Common myeloid progenitor, CD34-positive (primary cell): Measurements from ENCODE around the gene FBN1.

ENCODE experiments used
- CTCF ChIA-PET: fragments of 350-600 bp; sonication (Branson Sonifier 250); formaldehyde crosslinking; loops from one replicate; lab custom pipeline; 2021; ENCODE audit warnings: antibody characterized with exemption; lab: Charles Lee
- POLR2A ChIA-PET: fragments of 350-600 bp; sonication (Branson Sonifier 250); formaldehyde crosslinking; loops from one replicate; lab custom pipeline; 2021; ENCODE audit warnings: antibody characterized with exemption; lab: Charles Lee
- DNase-seq, 3 donors: peaks; one replicate each; pipeline versions ENCODE4 v3.0.0 to v3.0.0-alpha.2; 2013
- H3K27ac ChIP-seq, 2 experiments: 1 replicate in 1 of 2; 2 replicates in 1 of 2; pipeline ENCODE4 v1.7.0; 2013; ENCODE audit warnings: inconsistent platforms in 2 of 2, low read length in 2 of 2, mild to moderate bottlenecking in 2 of 2, low read depth in 1 of 2, moderate library complexity in 1 of 2; ENCODE audit not compliant: severe bottlenecking in 2 of 2, insufficient read depth in 1 of 2, poor library complexity in 1 of 2
- H3K27me3 ChIP-seq, 5 experiments: replicated peaks in 2 of 5; 1 replicate in 3 of 5; 2 replicates in 2 of 5; pipeline versions ENCODE4 v1.6.1 to v1.7.0; 2013; ENCODE audit warnings: low read length in 4 of 5, mild to moderate bottlenecking in 2 of 5, moderate library complexity in 2 of 5, inconsistent platforms in 1 of 5; ENCODE audit not compliant: insufficient read depth in 5 of 5, control insufficient read depth in 4 of 5
- H3K36me3 ChIP-seq, 4 experiments: 1 replicate in 2 of 4; 2 replicates in 2 of 4; pipeline versions ENCODE4 v1.6.1 to v1.7.0; 2013; ENCODE audit warnings: low read length in 3 of 4, control low read depth in 1 of 4, mild to moderate bottlenecking in 1 of 4; ENCODE audit not compliant: control insufficient read depth in 4 of 4, insufficient read depth in 4 of 4
- H3K4me1 ChIP-seq, 4 experiments: 1 replicate in 3 of 4; 2 replicates in 1 of 4; pipeline versions ENCODE4 v1.6.1 to v1.7.1; 2013; ENCODE audit warnings: low read length in 3 of 4, mild to moderate bottlenecking in 3 of 4, control low read depth in 1 of 4, inconsistent platforms in 1 of 4, moderate library complexity in 1 of 4; ENCODE audit not compliant: control insufficient read depth in 4 of 4, insufficient read depth in 4 of 4; ENCODE audit errors: control extremely low read depth in 1 of 4
- H3K4me3 ChIP-seq, 7 experiments: 1 replicate in 4 of 7; 2 replicates in 3 of 7; pipeline versions ENCODE4 v1.5.1 to v1.7.0; 2013; ENCODE audit warnings: mild to moderate bottlenecking in 7 of 7, low read length in 6 of 7, moderate library complexity in 6 of 7, inconsistent platforms in 2 of 7, low read depth in 2 of 7, control low read depth in 1 of 7; ENCODE audit not compliant: insufficient read depth in 4 of 7, control insufficient read depth in 1 of 7; ENCODE audit errors: extremely low read depth in 1 of 7
- H3K9me3 ChIP-seq, 5 experiments: 1 replicate in 4 of 5; 2 replicates in 1 of 5; pipeline versions ENCODE4 v1.6.1 to v1.7.1; 2013; ENCODE audit warnings: low read length in 4 of 5, mild to moderate bottlenecking in 2 of 5, inconsistent platforms in 1 of 5, low read depth in 1 of 5, moderate library complexity in 1 of 5; ENCODE audit not compliant: control insufficient read depth in 4 of 5, insufficient read depth in 2 of 5; ENCODE audit errors: control extremely low read depth in 1 of 5
- WGBS: methylation state at CpG from one replicate; pipeline ENCODE4 v1.1.5; 2013; ENCODE audit not compliant: insufficient coverage; 5-methylcytosine and 5-hydroxymethylcytosine counted together

Gene FBN1

DNA sequence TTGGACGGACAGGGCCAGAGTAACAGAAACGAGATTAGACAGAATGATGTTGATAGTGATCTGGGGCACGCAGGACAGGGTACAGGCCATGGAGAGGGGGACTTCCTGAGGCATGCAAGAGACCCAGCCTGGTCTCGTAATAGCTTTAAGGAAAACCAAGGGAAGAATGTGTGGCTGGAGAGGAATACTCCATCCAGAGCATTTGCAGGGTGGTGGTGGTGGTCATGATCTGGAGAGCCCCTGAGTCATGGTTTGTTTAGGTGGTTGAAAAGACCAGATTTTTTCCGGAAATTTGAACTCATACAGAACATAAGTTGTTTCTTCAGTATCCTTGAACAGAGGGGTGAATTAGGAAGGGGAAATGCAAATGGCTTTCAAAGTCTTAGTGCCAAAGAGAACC lies 175.8 kb downstream of the FBN1 start:
- no peaks in the 10 kb centered on the region for H3K4me1 ChIP-seq
- ChIA-PET CTCF (interaction anchor here (1.0 kb wide), 1 partner anchor 57 kb away, joined by 3 read pairs; no protein-coding TSS in a partner anchor), POLR2A (no interaction called here)
- DNase-seq = no peak
- WGBS = 96% methylated on average over 5 of the region's 5 CpGs
- H3K27me3 ChIP-seq = no peaks in the 10 kb centered on the region
- peaks cover 0 to 28% (median 18%) of the 10 kb centered on the region in 4 experiments for H3K36me3 ChIP-seq
- no peaks in the 10 kb centered on the region for H3K9me3 ChIP-seq
- H3K4me3 ChIP-seq = no peak overlapping the region
- no peak overlapping the region for H3K27ac ChIP-seq

DNA sequence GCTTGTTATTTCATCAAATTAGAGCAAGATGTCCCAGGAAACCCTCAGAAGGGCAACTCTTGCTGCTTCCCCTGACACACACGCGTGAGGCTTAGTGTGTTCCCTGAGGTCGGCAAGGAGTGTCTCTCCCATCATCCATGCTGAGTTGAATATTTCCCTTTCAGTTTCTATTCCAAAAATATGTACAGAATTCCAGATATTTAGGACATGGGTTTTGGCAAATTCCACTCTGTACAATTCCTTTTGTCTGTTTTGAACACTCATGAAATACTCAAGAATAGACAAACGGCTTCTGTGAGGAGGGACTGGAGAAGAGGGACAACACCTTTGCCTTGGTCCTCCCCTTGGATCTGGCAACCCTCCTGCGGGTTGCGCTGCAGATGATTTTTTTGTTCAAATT lies 176.2 kb downstream of the FBN1 start:
- CTCF ChIA-PET = no interaction called here
- H3K27me3 ChIP-seq = no peaks in the 10 kb centered on the region
- H3K4me1 ChIP-seq = no peaks in the 10 kb centered on the region
- 94% methylated on average over 6 of the region's 6 CpGs for WGBS
- no peak overlapping the region for H3K4me3 ChIP-seq
- POLR2A ChIA-PET = no interaction called here
- H3K27ac ChIP-seq = no peak overlapping the region
- no peak for DNase-seq
- H3K36me3 ChIP-seq = peaks cover 0 to 32% (median 20%) of the 10 kb centered on the region in 4 experiments
- H3K9me3 ChIP-seq = no peaks in the 10 kb centered on the region

DNA sequence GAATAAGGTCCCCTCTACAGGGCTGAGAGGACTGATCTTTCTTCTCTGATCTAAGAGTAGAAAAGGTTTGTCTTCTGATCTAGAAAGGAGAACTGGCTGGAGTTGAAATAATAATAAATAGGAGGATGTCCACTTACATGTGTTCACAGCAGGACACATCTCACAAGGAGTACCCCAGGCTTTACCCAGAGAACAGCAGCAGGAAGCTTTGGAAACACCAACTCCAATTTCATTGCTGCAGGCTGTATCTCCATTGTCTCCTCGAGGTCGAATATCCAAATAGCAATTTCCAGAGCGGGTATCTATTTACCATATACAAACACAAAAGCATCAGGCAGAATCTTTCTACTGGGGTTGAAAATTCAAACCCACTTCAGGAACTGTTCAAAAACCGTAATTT lies 177.7 kb downstream of the FBN1 start:
- Histone ChIP-seq H3K9me3 (no peaks in the 10 kb centered on the region), H3K4me1 (no peaks in the 10 kb centered on the region), H3K36me3 (peaks cover 0 to 39% (median 22%) of the 10 kb centered on the region in 4 experiments), H3K4me3 (no peak overlapping the region), H3K27me3 (no peaks in the 10 kb centered on the region), H3K27ac (no peak overlapping the region)
- WGBS = 100% methylated on average over 3 of the region's 4 CpGs
- ChIA-PET CTCF (no interaction called here), POLR2A (no interaction called here)
- no peak for DNase-seq

DNA sequence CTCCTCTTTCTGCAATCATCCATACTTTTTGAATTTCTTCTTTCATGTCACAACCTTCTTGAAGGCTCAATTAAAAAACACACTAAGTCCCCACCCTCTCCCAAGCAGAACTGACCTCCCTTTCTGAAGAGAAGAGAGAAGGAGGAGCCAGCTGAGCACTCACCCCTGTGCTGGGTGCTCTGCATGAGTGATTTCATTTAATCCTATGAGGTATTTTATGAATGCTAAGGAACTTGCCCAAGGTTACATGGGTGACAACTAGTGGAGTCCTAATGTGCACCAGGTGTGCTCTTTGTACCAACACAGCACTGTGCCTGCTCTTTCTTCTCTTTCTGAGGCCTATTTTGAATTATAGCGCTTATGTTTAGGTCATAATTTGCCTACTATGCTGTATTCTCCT lies 178.7 kb downstream of the FBN1 start:
- Histone ChIP-seq H3K27ac (no peak overlapping the region), H3K27me3 (no peaks in the 10 kb centered on the region), H3K4me3 (no peak overlapping the region), H3K4me1 (no peaks in the 10 kb centered on the region), H3K9me3 (no peaks in the 10 kb centered on the region), H3K36me3 (peaks cover 0 to 36% (median 17%) of the 10 kb centered on the region in 4 experiments)
- no CpG with 5 or more reads among the region's 1 CpG for WGBS
- POLR2A ChIA-PET = no interaction called here
- no peak for DNase-seq
- CTCF ChIA-PET = no interaction called here

DNA sequence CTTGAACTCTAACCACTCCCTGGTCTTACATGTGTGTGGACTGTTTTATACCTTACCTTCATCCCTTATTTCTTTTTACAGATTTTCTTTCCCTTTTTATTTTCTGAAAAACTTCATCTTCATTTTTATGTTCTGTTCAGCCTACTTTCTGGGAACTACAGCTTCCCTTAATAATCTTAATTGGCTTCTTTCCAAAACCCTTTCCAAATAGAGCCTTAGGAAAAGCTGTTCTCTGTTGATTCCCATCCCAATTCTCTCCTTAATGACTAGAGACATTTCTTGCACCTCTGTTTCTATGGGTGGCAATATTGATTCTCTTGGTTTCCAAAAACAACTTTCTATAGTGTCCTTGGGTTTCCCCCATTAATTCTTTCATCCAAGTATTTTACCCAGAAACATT lies 179.4 kb downstream of the FBN1 start:
- H3K27me3 ChIP-seq = no peaks in the 10 kb centered on the region
- ChIA-PET CTCF (no interaction called here), POLR2A (no interaction called here)
- H3K4me1 ChIP-seq = no peaks in the 10 kb centered on the region
- peaks cover 0 to 34% (median 16%) of the 10 kb centered on the region in 4 experiments for H3K36me3 ChIP-seq
- no peaks in the 10 kb centered on the region for H3K9me3 ChIP-seq
- H3K27ac ChIP-seq = no peak overlapping the region
- no peak overlapping the region for H3K4me3 ChIP-seq
- DNase-seq = no peak

DNA sequence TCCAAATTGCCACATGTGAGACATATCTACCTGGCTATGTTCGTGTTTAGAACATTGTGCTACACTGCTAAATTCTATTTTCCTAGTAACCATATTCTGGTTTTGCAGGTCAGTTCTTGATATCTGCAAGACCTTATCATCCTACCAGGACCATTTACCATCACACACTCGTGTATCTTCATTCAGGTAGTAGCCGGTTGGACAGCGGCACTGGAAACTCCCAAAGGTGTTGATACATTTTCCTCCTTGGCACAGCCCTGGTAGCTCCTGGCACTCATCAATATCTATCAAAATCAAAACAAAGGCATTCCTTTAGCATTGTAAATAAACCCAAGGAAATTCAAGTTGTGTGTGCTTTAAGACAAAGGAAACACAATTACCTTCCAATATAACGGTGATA lies 180.1 kb downstream of the FBN1 start:
- DNase-seq = no peak
- no peak overlapping the region for H3K27ac ChIP-seq
- no peaks in the 10 kb centered on the region for H3K4me1 ChIP-seq
- peaks cover 0 to 31% (median 17%) of the 10 kb centered on the region in 4 experiments for H3K36me3 ChIP-seq
- POLR2A ChIA-PET = no interaction called here
- CTCF ChIA-PET = no interaction called here
- 100% methylated on average over 1 of the region's 5 CpGs for WGBS
- no peaks in the 10 kb centered on the region for H3K27me3 ChIP-seq
- no peaks in the 10 kb centered on the region for H3K9me3 ChIP-seq
- no peak overlapping the region for H3K4me3 ChIP-seq

DNA sequence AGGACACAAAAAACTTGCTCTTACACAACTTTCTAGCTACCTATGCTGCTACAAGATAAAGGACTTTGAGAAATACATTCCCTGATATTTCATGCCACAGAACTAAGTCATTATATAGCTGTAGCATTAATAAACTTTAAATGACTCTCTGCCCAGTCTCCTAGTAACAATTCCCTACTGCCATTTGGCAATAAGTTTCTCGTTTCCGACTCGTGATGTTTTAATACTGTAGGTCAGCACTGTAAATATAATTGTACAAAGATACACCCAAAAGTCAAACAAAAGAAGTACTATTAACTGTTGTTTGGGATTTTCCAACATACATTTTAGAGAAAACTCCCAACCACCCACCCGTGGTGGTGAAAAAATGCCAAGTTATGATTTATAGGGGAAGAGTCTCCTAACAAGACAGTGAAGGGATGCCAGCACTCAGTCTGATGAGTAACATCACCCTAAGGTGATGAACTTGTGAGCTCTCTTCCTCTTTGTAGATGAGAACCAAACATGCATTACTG lies 182.1 kb downstream of the FBN1 start:
- no peaks in the 10 kb centered on the region for H3K9me3 ChIP-seq
- H3K27ac ChIP-seq = no peak overlapping the region
- WGBS = no CpG with 5 or more reads among the region's 4 CpGs
- H3K4me1 ChIP-seq = no peaks in the 10 kb centered on the region
- POLR2A ChIA-PET = no interaction called here
- peaks cover 0 to 35% (median 18%) of the 10 kb centered on the region in 4 experiments for H3K36me3 ChIP-seq
- no peak for DNase-seq
- CTCF ChIA-PET = no interaction called here
- no peak overlapping the region for H3K4me3 ChIP-seq
- H3K27me3 ChIP-seq = no peaks in the 10 kb centered on the region
